GM19099 (cell line): ENCODE results near the gene LHPP.

ENCODE experiments used
- POLR2A ChIP-seq: IDR thresholded peaks from 3 replicates; pipeline ENCODE4 v1.6.1; 2011; ENCODE audit warnings: low read depth; ENCODE audit not compliant: insufficient read length; ENCODE audit errors: extremely low read depth

LHPP gene

GRCh38 chr10:124659380-124659779 is 197.8 kb downstream of the LHPP start:
- no peak for TF ChIP-seq POLR2A

- TF ChIP-seq POLR2A: no peak
Measured at GRCh38 chr10:124660404-124661125, 198.9 kb downstream of the LHPP start.

- no peak for TF ChIP-seq POLR2A
Measured at GRCh38 chr10:124661660-124662180, 200.1 kb downstream of the LHPP start.

- TF ChIP-seq POLR2A: no peak
Measured at GRCh38 chr10:124663228-124663627, 201.6 kb downstream of the LHPP start.
